GM20000 (cell line): ENCODE results near the gene FAXDC2.

ENCODE experiments used
- DNase-seq: peaks from one replicate; pipeline ENCODE4 v3.0.0; 2012; ENCODE audit warnings: low spot score
- CTCF ChIP-seq: IDR thresholded peaks from 2 replicates; pipeline ENCODE4 v1.5.1; 2012; ENCODE audit warnings: mild to moderate bottlenecking, control low read depth; ENCODE audit errors: extremely low read depth, missing control alignments

FAXDC2 gene

DNA sequence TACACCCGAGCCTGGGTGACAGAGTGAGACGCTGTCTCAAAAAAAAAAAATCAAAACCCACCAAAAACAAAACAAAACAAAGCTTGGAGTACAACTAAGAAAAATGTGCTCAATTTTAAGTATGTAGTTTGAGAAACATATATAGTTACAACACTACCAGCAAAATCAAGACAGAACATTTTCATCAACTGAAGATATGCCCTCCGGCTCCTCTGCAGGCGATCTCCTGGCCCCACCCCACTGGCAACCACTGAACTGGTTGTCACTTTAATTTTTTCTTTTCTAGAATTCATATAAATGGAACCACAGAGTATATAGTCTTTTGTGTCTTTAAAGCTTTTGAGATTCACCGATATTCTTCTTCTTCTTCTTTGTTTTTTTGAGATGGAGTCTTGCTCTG is 43.0 kb upstream of the FAXDC2 start:
- no peak for DNase-seq
- TF ChIP-seq CTCF, result no peak

DNA sequence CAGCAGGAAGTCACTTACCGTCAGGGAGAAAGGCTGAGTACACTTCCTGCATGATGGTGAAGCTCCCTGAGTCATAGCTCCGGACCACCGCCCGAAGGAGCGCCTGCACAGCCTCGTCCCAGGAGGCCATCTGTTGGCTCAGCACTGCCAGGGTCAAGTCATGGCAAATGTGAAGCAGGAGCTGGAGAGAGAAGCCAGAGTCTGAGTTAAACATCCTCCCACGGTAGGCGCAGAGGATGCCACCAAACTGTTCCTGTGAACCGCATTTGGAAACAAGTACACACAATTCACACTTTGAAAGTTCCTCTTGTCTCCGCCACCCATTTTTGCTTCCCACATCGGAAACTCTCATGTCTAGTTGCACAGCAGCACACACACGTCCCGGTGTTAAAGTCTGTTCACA is 42.0 kb upstream of the FAXDC2 start:
- TF ChIP-seq CTCF, result no peak

DNA sequence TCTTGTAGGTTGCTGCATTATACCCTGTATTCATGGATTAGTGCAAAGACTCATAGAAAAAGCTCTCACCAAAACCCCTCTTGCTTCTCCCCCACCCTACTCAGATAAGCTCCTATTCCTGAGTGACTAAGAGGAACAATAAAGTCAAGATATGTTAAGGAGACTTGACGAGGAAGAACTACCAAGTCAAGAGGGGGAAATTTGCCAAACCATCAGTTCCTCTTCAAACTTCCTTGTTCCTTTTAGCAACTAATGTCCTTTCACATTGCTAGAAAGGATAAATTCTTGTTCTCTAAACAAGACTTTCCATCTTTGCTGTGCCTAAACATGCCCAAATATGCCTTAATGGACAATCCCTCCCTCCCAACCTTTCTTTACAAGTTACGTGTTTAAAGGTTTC is 35.0 kb upstream of the FAXDC2 start:
- TF ChIP-seq CTCF, result no peak

More for the DNA sequence above, 42.0 kb upstream of the FAXDC2 start:
- no peak for DNase-seq

DNA sequence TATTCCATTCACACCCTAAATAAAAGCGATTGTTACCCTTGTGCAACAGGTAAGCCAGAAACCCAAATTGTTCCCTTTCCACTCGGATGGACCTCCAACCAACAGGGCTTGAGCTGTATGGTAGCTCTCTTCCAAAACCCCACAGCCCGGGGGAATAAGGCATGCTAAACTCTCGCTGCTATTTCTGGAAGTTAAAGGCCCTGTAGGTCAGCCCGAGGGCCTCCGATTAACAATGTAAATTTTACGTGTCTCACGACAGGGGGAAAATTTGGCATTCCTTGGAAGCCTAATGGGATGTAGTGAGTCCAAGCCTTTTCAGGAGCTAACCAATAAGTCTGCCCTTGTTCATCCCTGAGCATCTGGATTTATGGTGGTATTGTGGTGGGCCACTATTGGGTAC is 34.0 kb upstream of the FAXDC2 start:
- TF ChIP-seq CTCF, result no peak

More for the DNA sequence above, 35.0 kb upstream of the FAXDC2 start:
- no peak for DNase-seq

GRCh38 chr5:154881986-154882385 is 31.6 kb upstream of the FAXDC2 start:
- TF ChIP-seq CTCF, result no peak
- DNase-seq, result no peak

More for the DNA sequence above, 34.0 kb upstream of the FAXDC2 start:
- DNase-seq, result no peak

DNA sequence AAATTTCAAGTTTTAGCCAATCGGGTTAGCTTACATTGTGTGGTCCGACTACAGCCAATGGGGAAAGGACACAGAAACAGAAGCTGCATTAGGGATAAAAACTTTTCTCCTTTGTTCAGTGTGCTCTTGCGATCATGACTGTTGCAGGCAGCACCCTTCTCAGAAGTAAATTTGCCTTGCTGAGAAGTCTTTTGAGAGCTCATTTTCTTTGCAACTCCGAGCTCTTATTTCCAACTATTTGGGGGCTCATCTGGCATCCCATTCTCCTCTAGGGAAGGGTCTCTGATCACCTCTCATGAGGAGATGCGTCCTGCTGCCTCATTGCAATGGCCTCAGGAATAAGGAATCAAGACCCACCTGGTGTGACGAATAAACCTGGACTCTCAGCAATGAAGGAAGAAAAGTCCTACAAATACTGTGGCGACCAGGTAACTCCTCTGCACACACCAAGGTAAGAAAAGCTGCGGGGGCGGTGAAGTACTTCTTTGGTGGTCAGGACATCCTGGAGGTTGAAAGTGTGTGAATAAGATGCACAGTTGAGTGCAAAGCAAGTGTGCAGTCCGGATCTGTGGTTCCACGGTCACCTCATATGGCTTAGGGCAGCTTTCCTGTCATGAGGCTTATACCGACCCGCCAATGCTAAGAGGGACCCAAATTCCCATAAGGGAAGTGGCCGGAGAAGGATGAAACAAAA is 28.4 kb upstream of the FAXDC2 start:
- no peak for TF ChIP-seq CTCF
- DNase-seq, result no peak

DNA sequence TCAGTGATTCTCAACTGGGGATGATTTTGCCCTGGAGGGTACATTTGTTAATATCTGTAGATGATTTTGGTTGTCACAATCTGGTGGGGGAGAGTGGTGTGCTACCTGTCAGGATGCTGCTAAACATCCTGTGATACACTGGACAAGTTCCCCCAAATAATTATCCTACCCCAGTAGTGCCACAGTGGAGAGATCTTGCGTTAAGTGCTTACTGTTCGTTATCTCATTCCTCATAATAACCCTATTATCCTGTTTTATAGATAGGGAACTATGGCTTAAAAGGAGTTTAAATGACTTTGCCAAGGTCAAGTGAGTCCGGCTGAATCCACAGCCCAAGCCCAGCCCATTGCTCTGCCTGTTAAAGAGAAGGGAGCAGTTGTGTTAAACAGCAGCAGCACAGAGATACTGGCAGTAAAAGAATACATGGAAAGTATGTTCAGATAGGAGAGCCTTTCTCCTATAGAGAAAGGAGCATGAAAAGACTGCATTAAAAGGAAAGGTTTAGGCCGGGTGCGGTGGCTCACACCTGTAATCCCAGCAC is 23.5 kb upstream of the FAXDC2 start:
- no peak for DNase-seq
- no peak for TF ChIP-seq CTCF
